ENCODE data around the gene HS6ST2. TPM values are rescaled to one million over a fixed set of nuclear protein-coding genes. Genes with fewer than 3 reads are reported as not detected.

Gene HS6ST2
- total and polyA plus RNA-seq, 10 of the 15 experiments (the other 5 are each of a cell fraction or from before 2014, with no cell fraction given): not detected

DNA sequence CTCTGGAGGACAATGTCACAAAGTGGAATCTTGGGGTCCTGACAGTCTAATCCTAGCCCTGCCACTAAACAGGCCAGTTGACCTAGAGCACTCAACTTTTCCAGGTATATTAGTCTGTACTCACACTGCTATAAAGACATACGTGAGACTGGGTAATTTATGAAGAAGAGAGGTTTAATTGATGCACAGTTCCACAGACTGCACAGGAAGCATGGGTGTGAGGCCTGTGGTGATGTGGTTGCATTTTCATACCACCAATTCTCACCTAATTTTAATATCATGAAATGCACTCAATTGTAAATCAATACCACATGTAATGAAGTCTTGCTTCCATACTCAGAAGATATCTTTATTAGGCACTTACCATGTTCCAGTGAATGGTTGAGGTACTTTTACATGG is 192.0 kb downstream of the HS6ST2 start:
- CTCF ChIA-PET: no interaction called here
- H3K4me2 ChIP-seq (ENCODE audit: control insufficient read depth, insufficient read depth): no peak overlapping the region
- no peaks in the 10 kb centered on the region for H3K27me3 ChIP-seq (replicated peaks in 1 of 2; ENCODE audit: control insufficient read depth in 2 of 2, insufficient read depth in 2 of 2, low read length in 1 of 2)
- RAD21 ChIA-PET (ENCODE audit: unreplicated experiment): no interaction called here
- SMC1A ChIA-PET (ENCODE audit: uncharacterized antibody, unreplicated experiment): no interaction called here
- TF ChIP-seq ZNF622 (IDR thresholded peaks at IDR 0.05): no peak
- no peaks in the 10 kb centered on the region for H3K79me2 ChIP-seq (ENCODE audit: control insufficient read depth, insufficient read depth, low read length)
- H3K9ac ChIP-seq (ENCODE audit: control insufficient read depth, insufficient read depth, low read length): no peak overlapping the region
- ATAC-seq: no peak
- intact Hi-C loops (cut with micrococcal nuclease; ENCODE audit: unreplicated experiment) (no loop called here), in situ Hi-C loops (cut with MboI) (no loop called here)
- no peaks in the 10 kb centered on the region for H3K9me3 ChIP-seq (replicated peaks; ENCODE audit: control insufficient read depth, insufficient read depth, low read length)
- DNase-seq (ENCODE audit: low read depth, low spot score): no peak
- no peak overlapping the region for H3K27ac ChIP-seq (ENCODE audit: control insufficient read depth, insufficient read depth)
- WGBS (ENCODE audit: insufficient coverage, insufficient replicate concordance, low lambda C conversion rate, missing lambda C conversion rate): 0% methylated on average over 1 of the region's 1 CpG
- no peaks in the 10 kb centered on the region for H3K4me1 ChIP-seq (ENCODE audit: control insufficient read depth, insufficient read depth, low read length)
- H3K36me3 ChIP-seq (ENCODE audit: control insufficient read depth in 2 of 2, insufficient read depth in 2 of 2, low read length in 1 of 2): no peaks in the 10 kb centered on the region
- no TSS peak for BruUV-seq (replicated peaks)
- H2AFZ ChIP-seq (ENCODE audit: control insufficient read depth, low read depth, low read length): no peak overlapping the region
- FAIRE-seq: no peak
- POLR2A ChIA-PET: no interaction called here
- no peak overlapping the region for H3K4me3 ChIP-seq
- no peaks in the 10 kb centered on the region for H4K20me1 ChIP-seq (ENCODE audit: control insufficient read depth, insufficient read depth)

DNA sequence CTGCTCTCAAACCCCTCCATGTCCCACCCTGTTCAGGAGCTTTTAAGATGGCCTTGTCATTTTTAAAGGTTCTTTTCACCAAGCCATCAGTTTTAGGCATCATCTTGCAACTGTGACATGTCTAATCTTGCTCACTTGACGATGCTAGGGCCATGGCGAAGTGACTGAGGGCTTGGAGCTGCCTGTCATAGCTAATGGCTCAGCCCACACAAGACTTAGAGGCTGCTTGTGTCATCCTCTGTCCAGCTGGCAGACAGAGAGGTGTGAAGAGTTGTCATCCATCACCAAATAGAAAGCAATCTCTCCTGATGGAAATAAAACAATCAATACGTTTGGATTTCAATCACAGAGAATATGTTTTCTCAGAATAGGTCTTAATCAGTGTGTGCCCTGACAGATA is 194.9 kb downstream of the HS6ST2 start:
- H3K36me3 ChIP-seq (ENCODE audit: control insufficient read depth in 2 of 2, insufficient read depth in 2 of 2, low read length in 1 of 2): no peaks in the 10 kb centered on the region
- WGBS (ENCODE audit: insufficient coverage, insufficient replicate concordance, low lambda C conversion rate, missing lambda C conversion rate): 5% methylated on average over 3 of the region's 3 CpGs
- no TSS peak for BruUV-seq (replicated peaks)
- ChIA-PET RAD21 (ENCODE audit: unreplicated experiment) (interaction anchor here (0.9 kb wide), 1 partner anchor 11 kb away, joined by 3 read pairs; no protein-coding TSS in a partner anchor), POLR2A (no interaction called here), CTCF (interaction anchor here (1.1 kb wide), 1 partner anchor 13 kb away, joined by 3 read pairs; no protein-coding TSS in a partner anchor), SMC1A (ENCODE audit: uncharacterized antibody, unreplicated experiment) (no interaction called here)
- in situ Hi-C loops (cut with MboI) (no loop called here), intact Hi-C loops (cut with micrococcal nuclease; ENCODE audit: unreplicated experiment) (no loop called here)
- H3K9me3 ChIP-seq (replicated peaks; ENCODE audit: control insufficient read depth, insufficient read depth, low read length): no peaks in the 10 kb centered on the region
- no peak for DNase-seq (ENCODE audit: low read depth, low spot score)
- no peaks in the 10 kb centered on the region for H3K79me2 ChIP-seq (ENCODE audit: control insufficient read depth, insufficient read depth, low read length)
- no peaks in the 10 kb centered on the region for H4K20me1 ChIP-seq (ENCODE audit: control insufficient read depth, insufficient read depth)
- no peak for TF ChIP-seq POLR2AphosphoS2 (IDR thresholded peaks at IDR 0.05; ENCODE audit: low read depth, low read length)
- TF ChIP-seq NRF1 (conservative IDR thresholded peaks at IDR 0.05; ENCODE audit: low read depth, low read length): no peak
- no peaks in the 10 kb centered on the region; a peak in 1 of 4 replicates for H3K27me3 ChIP-seq (replicated peaks in 1 of 2; ENCODE audit: control insufficient read depth in 2 of 2, insufficient read depth in 2 of 2, low read length in 1 of 2)
- no peak overlapping the region for H3K4me2 ChIP-seq (ENCODE audit: control insufficient read depth, insufficient read depth)
- ATAC-seq: no peak
- no peak for FAIRE-seq
- no peak overlapping the region for H3K9ac ChIP-seq (ENCODE audit: control insufficient read depth, insufficient read depth, low read length)
- no peak overlapping the region for H2AFZ ChIP-seq (ENCODE audit: control insufficient read depth, low read depth, low read length)
- H3K4me3 ChIP-seq: no peak overlapping the region
- no peaks in the 10 kb centered on the region for H3K4me1 ChIP-seq (ENCODE audit: control insufficient read depth, insufficient read depth, low read length)
- no peak overlapping the region for H3K27ac ChIP-seq (ENCODE audit: control insufficient read depth, insufficient read depth)

Measured in GM12878 (cell line).